Tibial nerve (tissue), 4 donors: ENCODE measurements around the gene SKAP2. TPM values are rescaled to one million over a fixed set of nuclear protein-coding genes. Genes with fewer than 3 reads are reported as not detected.

ENCODE experiments used
- DNase-seq, 2 donors: peaks; one replicate each; pipeline ENCODE4 v3.0.0-alpha.2; 2019; ENCODE audit warnings: low spot score in 2 of 2
- H3K27ac ChIP-seq, 4 donors: fragments of 200-600 bp; sonication (generic) in 3 of 4; one replicate each; pipeline ENCODE4 v1.5.1; 2017 to 2019; ENCODE audit warnings: mild to moderate bottlenecking in 1 of 4
- H3K27me3 ChIP-seq, 2 donors: fragments of 200-600 bp; sonication (generic) in 1 of 2; one replicate each; pipeline versions ENCODE4 v1.5.1 to v1.6.0; 2017 to 2019
- H3K36me3 ChIP-seq, 3 donors: fragments of 200-600 bp; sonication (generic); one replicate each; pipeline ENCODE4 v1.5.1; 2018 to 2019
- H3K4me1 ChIP-seq, 4 donors: fragments of 200-600 bp; sonication (generic) in 3 of 4; one replicate each; pipeline ENCODE4 v1.5.1; 2017 to 2019
- H3K4me3 ChIP-seq, 4 donors: fragments of 200-600 bp; sonication (generic) in 3 of 4; one replicate each; pipeline ENCODE4 v1.5.1; 2017 to 2019; ENCODE audit warnings: mild to moderate bottlenecking in 1 of 4, moderate library complexity in 1 of 4
- H3K9me3 ChIP-seq, 4 donors: fragments of 200-600 bp; sonication (generic) in 3 of 4; one replicate each; pipeline ENCODE4 v1.5.1; 2017 to 2019
- CTCF ChIP-seq, 5 experiments: fragments of 200-600 bp in 3 of 5; fragments of 450-650 bp in 2 of 5; sonication (generic) in 3 of 5; IDR thresholded peaks; one replicate each; pipeline ENCODE4 v1.5.1; 2016 to 2019; ENCODE audit warnings: antibody characterized with exemption in 5 of 5, mild to moderate bottlenecking in 3 of 5, moderate library complexity in 2 of 5
- EP300 ChIP-seq, 2 donors: sonication (generic); formaldehyde crosslinking; IDR thresholded peaks; one replicate each; pipeline ENCODE4 v1.6.1; 2017; ENCODE audit warnings: antibody characterized with exemption in 2 of 2, mild to moderate bottlenecking in 1 of 2
- POLR2A ChIP-seq, 2 donors: fragments of 450-650 bp; IDR thresholded peaks; one replicate each; pipeline ENCODE4 v1.6.1; 2017; ENCODE audit warnings: antibody characterized with exemption in 2 of 2, mild to moderate bottlenecking in 2 of 2, moderate library complexity in 2 of 2
- WGBS, 2 donors: methylation state at CpG; one replicate each; pipeline ENCODE4 v1.1.5; 2018; 5-methylcytosine and 5-hydroxymethylcytosine counted together
- total RNA-seq, 4 donors: library from RNA; depleted of rRNA; stranded (reverse); fragments of >200 nt; gene quantifications; one replicate each; pipeline ENCODE4 v1.1.0, GENCODE V29; 2016

The SKAP2 gene
- total RNA-seq, 4 donors from 2014 or later, result 14.1 to 33.7 (median 27.6) TPM

DNA sequence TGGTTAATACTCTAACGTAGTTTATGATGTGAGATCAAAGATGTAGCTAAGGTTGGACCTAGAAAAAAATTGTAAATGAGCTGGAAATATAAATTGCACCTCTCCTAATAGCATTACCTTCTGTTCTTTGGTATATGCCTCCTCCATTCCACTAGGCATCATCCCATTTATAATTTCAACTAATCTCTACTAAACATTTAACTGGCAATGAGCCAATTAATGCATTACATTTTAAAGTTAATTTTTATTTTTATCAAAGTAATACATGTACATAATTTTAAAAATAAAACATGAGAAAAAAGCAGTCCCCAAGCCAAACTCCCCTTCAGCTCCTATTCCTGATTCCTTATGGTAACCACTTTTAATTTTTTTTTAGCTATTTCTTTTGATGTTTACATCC lies 35.1 kb upstream of the SKAP2 start:
- Histone ChIP-seq H3K4me1 (no peaks in the 10 kb centered on the region), H3K27me3 (no peaks in the 10 kb centered on the region), H3K4me3 (no peak overlapping the region), H3K27ac (no peak overlapping the region), H3K36me3 (no peaks in the 10 kb centered on the region), H3K9me3 (no peaks in the 10 kb centered on the region)
- WGBS, 2 donors, result 80 to 81% methylated on average over 1 of the region's 1 CpG
- no peak for DNase-seq
- TF ChIP-seq EP300 (IDR thresholded peaks at IDR 0.05), result no peak
- no peak for TF ChIP-seq POLR2A (IDR thresholded peaks at IDR 0.05)
- no peak for TF ChIP-seq CTCF (IDR thresholded peaks at IDR 0.05)

DNA sequence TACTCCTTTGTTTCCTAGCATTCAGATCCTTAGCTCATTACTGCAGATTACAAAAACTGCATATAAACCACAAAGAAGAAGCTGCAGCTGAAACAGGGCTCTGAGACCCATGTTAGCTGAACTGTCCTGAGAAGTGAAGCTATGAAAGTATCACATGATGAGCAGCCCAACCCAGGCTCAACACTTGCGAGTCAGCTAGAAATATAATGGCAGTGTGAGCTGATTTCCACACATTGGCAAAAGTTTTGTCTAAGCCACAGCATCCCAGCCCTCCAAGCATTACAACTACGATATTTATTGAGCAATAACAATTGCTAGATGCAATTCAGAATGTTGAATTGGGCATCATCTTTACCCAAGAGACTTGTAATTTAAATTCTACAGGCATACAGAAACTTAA lies 34.5 kb upstream of the SKAP2 start:
- H3K27me3 ChIP-seq, result no peaks in the 10 kb centered on the region
- WGBS, 2 donors, result 54 to 63% methylated on average over 2 of the region's 2 CpGs
- DNase-seq, result no peak
- H3K9me3 ChIP-seq, result no peaks in the 10 kb centered on the region
- no peak overlapping the region for H3K4me3 ChIP-seq
- no peaks in the 10 kb centered on the region for H3K4me1 ChIP-seq
- TF ChIP-seq POLR2A (IDR thresholded peaks at IDR 0.05), result no peak
- no peak for TF ChIP-seq CTCF (IDR thresholded peaks at IDR 0.05)
- TF ChIP-seq EP300 (IDR thresholded peaks at IDR 0.05), result no peak
- H3K36me3 ChIP-seq, result no peaks in the 10 kb centered on the region
- H3K27ac ChIP-seq, result no peak overlapping the region

GRCh38 chr7:26897928-26898327 lies 33.5 kb upstream of the SKAP2 start:
- WGBS, 2 donors, result 94% methylated on average over 1 of the region's 1 CpG
- Histone ChIP-seq H3K27me3 (no peaks in the 10 kb centered on the region), H3K9me3 (no peaks in the 10 kb centered on the region), H3K27ac (no peak overlapping the region), H3K36me3 (no peaks in the 10 kb centered on the region), H3K4me3 (no peak overlapping the region), H3K4me1 (no peaks in the 10 kb centered on the region)
- no peak for TF ChIP-seq POLR2A (IDR thresholded peaks at IDR 0.05)
- TF ChIP-seq CTCF (IDR thresholded peaks at IDR 0.05), result no peak
- TF ChIP-seq EP300 (IDR thresholded peaks at IDR 0.05), result no peak
- no peak for DNase-seq

DNA sequence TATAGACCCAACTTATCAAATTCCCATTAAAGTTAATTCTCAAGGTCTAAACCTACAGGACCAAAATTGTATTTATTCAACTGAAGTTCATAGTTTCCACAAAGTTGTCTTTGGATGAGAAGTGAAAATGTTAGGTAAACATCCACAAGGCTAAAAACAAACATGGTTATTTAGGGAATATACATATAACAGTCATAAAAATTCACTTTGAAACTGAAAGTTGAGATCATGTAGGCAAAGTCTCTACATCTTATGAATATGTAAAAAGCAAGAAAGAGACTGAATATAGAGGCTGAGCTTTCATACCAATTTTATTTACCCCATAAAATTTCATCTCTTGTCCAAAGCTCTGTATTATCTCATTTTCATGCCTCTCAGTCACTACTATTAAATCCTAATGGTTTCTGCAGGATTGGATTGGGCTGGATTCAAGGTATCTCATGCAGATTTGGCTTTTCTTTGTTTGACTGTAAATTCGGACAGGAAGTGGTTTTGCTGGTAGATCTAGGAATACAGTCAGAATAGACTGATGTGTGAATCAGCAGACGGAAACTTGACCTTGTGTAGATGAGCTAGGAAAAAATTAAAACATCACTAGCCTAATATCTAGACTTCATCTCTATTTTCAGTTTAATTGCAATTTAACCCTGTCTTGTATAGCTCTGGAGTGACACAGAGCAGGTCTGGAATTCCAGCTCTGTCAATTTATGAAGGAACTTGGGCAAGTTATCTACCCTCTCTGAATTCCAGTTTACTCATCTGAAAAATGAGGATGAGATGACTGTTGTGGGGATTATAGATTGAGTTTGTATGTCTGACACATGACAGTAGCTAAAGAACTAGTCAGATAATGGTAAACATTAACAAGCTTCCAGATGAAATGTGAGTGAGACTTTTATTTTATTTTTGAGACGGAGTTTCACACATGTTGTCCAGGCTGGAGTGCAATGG lies 27.3 kb upstream of the SKAP2 start:
- 64 to 68% methylated on average over 3 of the region's 3 CpGs for WGBS, 2 donors
- no peaks in the 10 kb centered on the region for H3K27me3 ChIP-seq
- no peaks in the 10 kb centered on the region for H3K9me3 ChIP-seq
- no peaks in the 10 kb centered on the region for H3K4me1 ChIP-seq
- H3K27ac ChIP-seq, result no peak overlapping the region
- no peak for TF ChIP-seq CTCF (IDR thresholded peaks at IDR 0.05)
- TF ChIP-seq EP300 (IDR thresholded peaks at IDR 0.05), result no peak
- DNase-seq, result no peak
- H3K4me3 ChIP-seq, result no peak overlapping the region
- H3K36me3 ChIP-seq, result no peaks in the 10 kb centered on the region

GRCh38 chr7:26880852-26881251 lies 16.5 kb upstream of the SKAP2 start:
- Histone ChIP-seq H3K36me3 (no peaks in the 10 kb centered on the region), H3K27me3 (no peaks in the 10 kb centered on the region), H3K4me3 (no peak overlapping the region), H3K27ac (no peak overlapping the region), H3K9me3 (peaks cover 0 to 19% (median 2%) of the 10 kb centered on the region in 4 donors), H3K4me1 (no peaks in the 10 kb centered on the region)
- DNase-seq, result no peak
- TF ChIP-seq POLR2A (IDR thresholded peaks at IDR 0.05) (no peak), CTCF (IDR thresholded peaks at IDR 0.05) (no peak), EP300 (IDR thresholded peaks at IDR 0.05) (no peak)
- WGBS, 2 donors, result 58 to 62% methylated on average over 2 of the region's 2 CpGs
